Caco-2 (cell line): ENCODE measurements around the gene RAP1GAP2. TPM values are rescaled to one million over a fixed set of nuclear protein-coding genes. Genes with fewer than 3 reads are reported as not detected.

Source experiments
- BruUV-seq: library from RNA; stranded (reverse); fragments of 400-500 nt; replicated peaks from 2 replicates; lab custom pipeline; 2021; lab: Mats Ljungman, UMichigan
- CTCF ChIA-PET: fragments of 300-600 bp; sonication (Branson Sonifier 250); formaldehyde crosslinking; loops from one replicate; lab custom pipeline; 2022; ENCODE audit warnings: antibody characterized with exemption; lab: Charles Lee
- POLR2A ChIA-PET: fragments of 300-600 bp; sonication (Branson Sonifier 250); formaldehyde crosslinking; loops from one replicate; lab custom pipeline; 2022; ENCODE audit warnings: antibody characterized with exemption; lab: Charles Lee
- DNase-seq, 2 experiments: peaks; one replicate each; pipeline versions ENCODE4 v3.0.0 to v3.0.0-alpha.2; 2020 to 2022
- H3K27me3 ChIP-seq: replicated peaks from 2 replicates; pipeline ENCODE4 v1.6.0; 2011; ENCODE audit warnings: low read length; ENCODE audit not compliant: control insufficient read depth, insufficient read depth
- H3K36me3 ChIP-seq: 2 replicates; pipeline ENCODE4 v1.5.1; 2011; ENCODE audit warnings: low read length; ENCODE audit not compliant: control insufficient read depth, insufficient read depth
- H3K4me1 ChIP-seq: fragments of 250-450 bp; sonication (Bioruptor Pico); 2 replicates; pipeline ENCODE4 v1.5.1; 2020; ENCODE audit warnings: mild to moderate bottlenecking
- H3K4me3 ChIP-seq: 2 replicates; pipeline ENCODE4 v1.5.1; 2011; ENCODE audit warnings: low read depth, mild to moderate bottlenecking, control low read depth, low read length
- H3K9me3 ChIP-seq: fragments of 250-450 bp; sonication (Bioruptor Pico); 2 replicates; pipeline ENCODE4 v1.5.1; 2020; ENCODE audit warnings: mild to moderate bottlenecking, moderate library complexity
- H3K27ac Mint-ChIP-seq: one replicate; pipeline ENCODE4 v1.8.0; 2022; ENCODE audit warnings: mixed read lengths; ENCODE audit not compliant: unreplicated experiment
- H3K27me3 Mint-ChIP-seq: one replicate; pipeline ENCODE4 v1.8.0; 2022; ENCODE audit warnings: mixed read lengths; ENCODE audit not compliant: insufficient read depth, unreplicated experiment
- H3K36me3 Mint-ChIP-seq: one replicate; pipeline ENCODE4 v1.8.0; 2022; ENCODE audit warnings: mild to moderate bottlenecking, mixed read lengths; ENCODE audit not compliant: insufficient read depth, unreplicated experiment
- H3K4me1 Mint-ChIP-seq: one replicate; pipeline ENCODE4 v1.8.0; 2022; ENCODE audit warnings: low read depth, mixed read lengths; ENCODE audit not compliant: unreplicated experiment
- H3K4me3 Mint-ChIP-seq: one replicate; pipeline ENCODE4 v1.8.0; 2022; ENCODE audit warnings: mild to moderate bottlenecking, moderate library complexity, mixed read lengths; ENCODE audit not compliant: unreplicated experiment
- H3K9me3 Mint-ChIP-seq: one replicate; pipeline ENCODE4 v1.8.0; 2022; ENCODE audit warnings: mixed read lengths; ENCODE audit not compliant: unreplicated experiment
- intact Hi-C: fragments of 100-400 bp; cut with micrococcal nuclease; formaldehyde crosslinking; loops from one replicate; pipeline ENCODE4 v1.10.0; 2022; ENCODE audit not compliant: unreplicated experiment
- total RNA-seq: library from RNA; stranded (reverse); gene quantifications from 2 replicates; pipeline ENCODE4 v1.2.3, GENCODE V29; 2022
- TF ChIP-seq, protein P1 (sequence below), 2 experiments: fragments of 200-600 bp in 1 of 2; IDR thresholded peaks; 1 replicate in 1 of 2; 2 replicates in 1 of 2; pipeline versions ENCODE4 v1.5.1 to v1.8.0; 2011 to 2022; ENCODE audit warnings: antibody characterized with exemption in 1 of 2, control low read depth in 1 of 2, inconsistent platforms in 1 of 2, low read depth in 1 of 2, low read length in 1 of 2, mild to moderate bottlenecking in 1 of 2, moderate library complexity in 1 of 2; ENCODE audit not compliant: insufficient read depth in 1 of 2, severe bottlenecking in 1 of 2, unreplicated experiment in 1 of 2

The RAP1GAP2 gene
- total RNA-seq, 1 experiment from 2014 or later = 45.3 TPM

- H3K4me1 ChIP-seq = no peaks in the 10 kb centered on the region; the same call in 1 of the 2 replicates
- CTCF ChIA-PET = no interaction called here
- peaks cover 3% of the 10 kb centered on the region; the same call in 1 of the 2 replicates for H3K36me3 ChIP-seq
These were observed 184.6 kb downstream of the RAP1GAP2 start for GRCh38 chr17:2980904-2981246.

DNA sequence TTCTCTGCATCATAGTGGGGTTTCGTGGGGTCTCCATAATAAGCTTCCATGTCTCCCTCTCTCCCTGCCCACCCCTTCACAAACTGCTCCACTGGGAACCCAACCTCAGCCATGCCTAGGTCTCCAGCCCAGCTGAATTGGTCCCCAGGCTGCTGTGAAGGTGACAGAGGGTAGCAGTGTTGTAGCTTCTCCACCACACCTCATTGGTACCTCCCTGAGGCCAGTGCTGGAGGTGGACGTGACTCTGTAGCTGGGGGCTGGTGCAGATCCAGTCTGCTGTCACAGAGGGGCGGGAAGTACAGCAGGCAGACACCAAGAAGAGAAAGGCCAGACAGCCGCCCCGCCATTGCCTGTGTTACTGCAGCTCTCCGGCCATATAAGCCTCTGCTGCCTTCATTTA is 185.1 kb downstream of the RAP1GAP2 start:
- POLR2A ChIA-PET = no interaction called here
- DNase-seq = no peak
- no peaks in the 10 kb centered on the region for H3K4me1 Mint-ChIP-seq
- Histone ChIP-seq H3K36me3 (peaks cover 3% of the 10 kb centered on the region; the same call in 1 of the 2 replicates), H3K4me1 (no peaks in the 10 kb centered on the region; the same call in 1 of the 2 replicates), H3K9me3 (no peaks in the 10 kb centered on the region), H3K4me3 (no peak overlapping the region), H3K27me3 (no peaks in the 10 kb centered on the region)
- H3K27ac Mint-ChIP-seq = no peak overlapping the region
- H3K36me3 Mint-ChIP-seq = peaks cover 19% of the 10 kb centered on the region
- H3K4me3 Mint-ChIP-seq = no peak overlapping the region
- TF ChIP-seq, protein P1, sequence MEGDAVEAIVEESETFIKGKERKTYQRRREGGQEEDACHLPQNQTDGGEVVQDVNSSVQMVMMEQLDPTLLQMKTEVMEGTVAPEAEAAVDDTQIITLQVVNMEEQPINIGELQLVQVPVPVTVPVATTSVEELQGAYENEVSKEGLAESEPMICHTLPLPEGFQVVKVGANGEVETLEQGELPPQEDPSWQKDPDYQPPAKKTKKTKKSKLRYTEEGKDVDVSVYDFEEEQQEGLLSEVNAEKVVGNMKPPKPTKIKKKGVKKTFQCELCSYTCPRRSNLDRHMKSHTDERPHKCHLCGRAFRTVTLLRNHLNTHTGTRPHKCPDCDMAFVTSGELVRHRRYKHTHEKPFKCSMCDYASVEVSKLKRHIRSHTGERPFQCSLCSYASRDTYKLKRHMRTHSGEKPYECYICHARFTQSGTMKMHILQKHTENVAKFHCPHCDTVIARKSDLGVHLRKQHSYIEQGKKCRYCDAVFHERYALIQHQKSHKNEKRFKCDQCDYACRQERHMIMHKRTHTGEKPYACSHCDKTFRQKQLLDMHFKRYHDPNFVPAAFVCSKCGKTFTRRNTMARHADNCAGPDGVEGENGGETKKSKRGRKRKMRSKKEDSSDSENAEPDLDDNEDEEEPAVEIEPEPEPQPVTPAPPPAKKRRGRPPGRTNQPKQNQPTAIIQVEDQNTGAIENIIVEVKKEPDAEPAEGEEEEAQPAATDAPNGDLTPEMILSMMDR (IDR thresholded peaks at IDR 0.05; ENCODE audit: insufficient read depth in 1 of 2, low read depth in 1 of 2, low read length in 1 of 2, severe bottlenecking in 1 of 2, unreplicated experiment in 1 of 2) = no peak
- intact Hi-C loops = no loop called here
- no TSS peak for BruUV-seq
- no peaks in the 10 kb centered on the region for H3K27me3 Mint-ChIP-seq
- no peaks in the 10 kb centered on the region for H3K9me3 Mint-ChIP-seq
- CTCF ChIA-PET = no interaction called here

More at GRCh38 chr17:2980904-2981246, 184.6 kb downstream of the RAP1GAP2 start:
- no peaks in the 10 kb centered on the region for H3K27me3 ChIP-seq
- no peak for DNase-seq
- no peaks in the 10 kb centered on the region for H3K9me3 ChIP-seq
- no peaks in the 10 kb centered on the region for H3K4me1 Mint-ChIP-seq
- no TSS peak for BruUV-seq
- TF ChIP-seq, protein P1 (IDR thresholded peaks at IDR 0.05; ENCODE audit: insufficient read depth in 1 of 2, low read depth in 1 of 2, low read length in 1 of 2, severe bottlenecking in 1 of 2, unreplicated experiment in 1 of 2) = no peak
- intact Hi-C loops = no loop called here
- H3K4me3 ChIP-seq = no peak overlapping the region
- H3K9me3 Mint-ChIP-seq = no peaks in the 10 kb centered on the region
- no peaks in the 10 kb centered on the region for H3K27me3 Mint-ChIP-seq
- H3K4me3 Mint-ChIP-seq = no peak overlapping the region
- POLR2A ChIA-PET = no interaction called here
- H3K27ac Mint-ChIP-seq = no peak overlapping the region
- H3K36me3 Mint-ChIP-seq = peaks cover 19% of the 10 kb centered on the region

DNA sequence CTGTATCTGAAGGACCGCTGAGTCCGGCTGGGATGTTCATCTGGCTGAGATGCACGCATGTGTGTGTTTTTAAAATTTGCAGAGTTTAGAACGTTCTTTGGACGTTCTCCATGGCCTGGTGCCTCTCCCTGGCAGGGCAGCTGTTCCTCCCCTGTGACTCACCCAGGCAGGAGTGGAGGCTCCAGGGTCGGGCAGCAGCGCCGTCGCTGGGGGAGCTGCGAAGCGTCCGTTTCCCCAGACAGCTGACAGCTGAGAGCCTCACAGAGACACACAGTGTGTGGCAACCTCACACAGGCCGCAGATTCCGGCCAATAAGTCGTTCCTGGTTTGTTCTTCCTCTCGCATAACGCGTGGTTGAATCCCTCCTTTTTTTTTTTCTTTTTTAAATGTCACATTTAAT is 186.6 kb downstream of the RAP1GAP2 start:
- peaks cover 3% of the 10 kb centered on the region; the same call in 1 of the 2 replicates for H3K36me3 ChIP-seq
- BruUV-seq = no TSS peak
- H3K4me1 Mint-ChIP-seq = no peaks in the 10 kb centered on the region
- no peak overlapping the region for H3K27ac Mint-ChIP-seq
- intact Hi-C loops = no loop called here
- no peaks in the 10 kb centered on the region for H3K9me3 ChIP-seq
- H3K4me3 ChIP-seq = no peak overlapping the region
- H3K27me3 ChIP-seq = no peaks in the 10 kb centered on the region
- peaks cover 25% of the 10 kb centered on the region for H3K36me3 Mint-ChIP-seq
- TF ChIP-seq, protein P1 (IDR thresholded peaks at IDR 0.05; ENCODE audit: insufficient read depth in 1 of 2, low read depth in 1 of 2, low read length in 1 of 2, severe bottlenecking in 1 of 2, unreplicated experiment in 1 of 2) = no peak
- H3K9me3 Mint-ChIP-seq = no peaks in the 10 kb centered on the region
- no peak overlapping the region for H3K4me3 Mint-ChIP-seq
- H3K4me1 ChIP-seq = no peaks in the 10 kb centered on the region
- H3K27me3 Mint-ChIP-seq = no peaks in the 10 kb centered on the region
- POLR2A ChIA-PET = no interaction called here
- CTCF ChIA-PET = no interaction called here
- no peak for DNase-seq
